MM.1S (cell line): ENCODE results near the gene BSN.

Source experiments
- CTCF ChIP-seq: fragments of 300-600 bp; sonication (generic); IDR thresholded peaks from 2 replicates; pipeline ENCODE4 v1.5.1; 2016; ENCODE audit warnings: antibody characterized with exemption, low read length, mixed read lengths
- EZH2 ChIP-seq: fragments of 300-600 bp; sonication (generic); optimal IDR thresholded peaks from 2 replicates; pipeline ENCODE3; 2017; ENCODE audit warnings: low read depth, mild to moderate bottlenecking, antibody characterized with exemption, low read length, mixed read lengths

- no peak for TF ChIP-seq CTCF
- no peak for TF ChIP-seq EZH2
These were observed 19.5 kb upstream of the BSN start for GRCh38 chr3:49534581-49535441.
